Activated CD4-positive, alpha-beta memory T cell treated with anti-CD3 and anti-CD28 coated beads for 36 hours (primary cell): ENCODE results near the gene SOCS3. TPM values are rescaled to one million over a fixed set of nuclear protein-coding genes. Genes with fewer than 3 reads are reported as not detected.

Experiments used
- CTCF ChIA-PET: fragments of 350-600 bp; sonication (Branson Sonifier 250); formaldehyde crosslinking; loops from one replicate; lab custom pipeline; 2021; ENCODE audit warnings: antibody characterized with exemption, inconsistent platforms; lab: Charles Lee
- POLR2A ChIA-PET: fragments of 350-600 bp; sonication (Branson Sonifier 250); formaldehyde crosslinking; loops from one replicate; lab custom pipeline; 2021; ENCODE audit warnings: antibody characterized with exemption; lab: Charles Lee
- DNase-seq: peaks from one replicate; pipeline ENCODE4 v3.0.0-alpha.2; 2020
- H3K27ac Mint-ChIP-seq: one replicate; pipeline ENCODE4 v1.8.0; 2021; ENCODE audit warnings: mixed read lengths
- H3K27me3 Mint-ChIP-seq: one replicate; pipeline ENCODE4 v1.8.0; 2021; ENCODE audit warnings: mixed read lengths
- H3K36me3 Mint-ChIP-seq: one replicate; pipeline ENCODE4 v1.8.0; 2021; ENCODE audit warnings: mixed read lengths
- H3K4me1 Mint-ChIP-seq: one replicate; pipeline ENCODE4 v1.8.0; 2021; ENCODE audit warnings: low read depth, mixed read lengths
- H3K4me3 Mint-ChIP-seq: one replicate; pipeline ENCODE4 v1.8.0; 2021; ENCODE audit warnings: mild to moderate bottlenecking, mixed read lengths
- H3K9me3 Mint-ChIP-seq: one replicate; pipeline ENCODE4 v1.8.0; 2021; ENCODE audit warnings: mixed read lengths
- intact Hi-C: fragments of 100-400 bp; cut with micrococcal nuclease; formaldehyde crosslinking; loops from one replicate; pipeline ENCODE4 v1.15.1; 2023
- total RNA-seq, 2 experiments: library from RNA; stranded (reverse); gene quantifications; one replicate each; pipeline ENCODE4 v1.2.3, GENCODE V29; 2021

SOCS3 gene
- total RNA-seq, 2 experiments from 2014 or later: 162 to 167 TPM

DNA sequence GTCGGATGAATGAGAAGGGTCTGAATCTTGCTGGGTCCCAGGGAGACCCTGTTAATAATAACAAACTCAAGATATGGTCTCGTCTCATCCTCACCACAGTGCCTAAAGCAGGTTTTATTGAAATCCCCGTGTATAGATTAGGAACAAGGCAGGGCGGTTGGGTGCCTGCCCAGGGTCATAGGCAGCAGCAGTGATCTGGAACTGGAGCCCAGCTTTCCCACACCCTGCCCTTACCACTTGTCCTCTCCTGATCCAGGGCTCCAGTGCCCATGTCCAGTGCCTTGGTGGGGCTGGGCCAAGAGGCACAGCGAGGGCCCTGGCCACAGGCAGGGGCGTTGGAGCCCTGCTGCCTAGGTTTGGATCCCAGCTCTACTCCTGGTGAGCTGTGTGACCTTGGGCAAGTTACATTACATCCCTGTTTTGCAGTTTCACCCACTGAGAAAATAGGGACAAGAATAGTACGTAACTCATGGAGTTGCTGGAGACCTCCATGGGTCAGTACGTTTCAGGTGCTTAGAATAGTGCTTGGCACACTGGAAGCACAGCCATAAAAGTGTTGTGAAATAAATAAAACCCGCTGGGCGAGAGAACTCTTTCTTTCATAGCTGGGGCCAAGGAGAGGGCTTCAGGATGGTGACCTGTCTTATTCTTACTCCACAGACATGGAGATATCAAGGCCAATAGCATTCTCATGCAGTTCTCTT is 13.9 kb downstream of the SOCS3 start:
- H3K4me3 Mint-ChIP-seq: no peak overlapping the region
- POLR2A ChIA-PET: interaction anchor here (0.7 kb wide), 1 partner anchor 14 kb away, joined by 3 read pairs; the partner anchor contains the start of gene SOCS3

DNA sequence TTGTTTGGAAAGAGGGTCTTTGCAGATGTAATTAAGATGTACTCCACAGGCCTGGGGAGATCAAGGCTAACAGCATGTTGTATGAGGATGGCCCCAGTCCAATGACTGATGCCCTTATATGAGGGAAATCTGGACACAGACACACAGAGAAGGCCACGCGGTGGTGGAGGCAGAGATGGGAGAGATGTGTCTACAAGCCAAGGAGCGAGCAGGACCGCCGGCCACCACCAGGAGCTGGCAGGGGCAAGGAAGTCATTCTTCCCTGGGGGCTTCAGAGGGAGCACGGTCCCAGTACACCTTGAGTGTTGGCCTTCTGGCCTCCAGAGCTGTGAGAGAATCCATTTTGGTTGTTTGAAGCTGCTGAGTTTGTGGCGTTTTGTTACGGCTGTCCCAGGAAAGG is 14.7 kb downstream of the SOCS3 start:
- intact Hi-C loops: no loop called here
- POLR2A ChIA-PET: no interaction called here
- Mint-ChIP-seq H3K4me3 (no peak overlapping the region), H3K27ac (peak overlapping the region; percentile 58), H3K36me3 (no peaks in the 10 kb centered on the region), H3K4me1 (peaks cover 76% of the 10 kb centered on the region), H3K27me3 (peaks cover 1% of the 10 kb centered on the region), H3K9me3 (no peaks in the 10 kb centered on the region)
- CTCF ChIA-PET: interaction anchor here (1.2 to 1.6 kb wide), 3 partner anchors 10 to 29 kb away, joined by 3 to 7 read pairs (median 6); no protein-coding TSS in a partner anchor
- DNase-seq: no peak

More for the DNA sequence above, 13.9 kb downstream of the SOCS3 start:
- CTCF ChIA-PET: interaction anchor here (0.6 to 1.4 kb wide), 3 partner anchors 9 to 13 kb away, joined by 3 to 7 read pairs (median 4); no protein-coding TSS in a partner anchor
- intact Hi-C loops: no loop called here
- peaks cover 73% of the 10 kb centered on the region for H3K4me1 Mint-ChIP-seq
- H3K9me3 Mint-ChIP-seq: no peaks in the 10 kb centered on the region
- no peaks in the 10 kb centered on the region for H3K36me3 Mint-ChIP-seq
- no peaks in the 10 kb centered on the region for H3K27me3 Mint-ChIP-seq
- H3K27ac Mint-ChIP-seq: no peak overlapping the region
- no peak for DNase-seq

DNA sequence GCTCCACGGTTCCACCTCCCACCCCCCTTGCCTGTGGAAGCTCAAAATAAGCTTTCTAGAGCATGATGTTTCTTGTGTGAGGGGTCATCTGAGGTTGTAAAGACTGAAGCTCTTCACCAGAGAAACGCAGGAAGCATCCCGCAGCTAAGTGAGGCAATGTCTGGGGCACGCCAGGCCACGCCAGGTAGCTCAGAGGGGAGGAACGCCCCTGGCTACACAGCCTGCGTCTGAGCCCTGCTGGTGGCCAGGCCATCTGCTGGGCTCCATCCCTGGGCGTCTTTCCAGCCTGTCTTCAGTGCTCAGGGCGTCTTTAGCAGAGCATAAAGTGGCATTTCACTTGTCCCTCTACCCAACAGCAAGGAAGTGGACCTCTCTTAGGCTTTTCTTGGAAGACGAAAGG is 15.2 kb downstream of the SOCS3 start:
- H3K36me3 Mint-ChIP-seq: no peaks in the 10 kb centered on the region
- ChIA-PET POLR2A (interaction anchor here (1.0 to 2.3 kb wide), 2 partner anchors 35 to 41 kb away, joined by 3 to 10 read pairs; no protein-coding TSS in a partner anchor), CTCF (interaction anchor here (1.2 to 1.6 kb wide), 6 partner anchors 10 to 94 kb away, joined by 3 to 9 read pairs (median 6); no protein-coding TSS in a partner anchor)
- no peak overlapping the region for H3K4me3 Mint-ChIP-seq
- H3K9me3 Mint-ChIP-seq: no peaks in the 10 kb centered on the region
- H3K4me1 Mint-ChIP-seq: peaks cover 76% of the 10 kb centered on the region
- H3K27ac Mint-ChIP-seq: peak overlapping the region; percentile 58
- no peak for DNase-seq
- intact Hi-C loops: loop anchor here (1.0 to 5.0 kb wide), 3 partner anchors 12 to 92 kb away; no protein-coding TSS in a partner anchor
- peaks cover 1% of the 10 kb centered on the region for H3K27me3 Mint-ChIP-seq

DNA sequence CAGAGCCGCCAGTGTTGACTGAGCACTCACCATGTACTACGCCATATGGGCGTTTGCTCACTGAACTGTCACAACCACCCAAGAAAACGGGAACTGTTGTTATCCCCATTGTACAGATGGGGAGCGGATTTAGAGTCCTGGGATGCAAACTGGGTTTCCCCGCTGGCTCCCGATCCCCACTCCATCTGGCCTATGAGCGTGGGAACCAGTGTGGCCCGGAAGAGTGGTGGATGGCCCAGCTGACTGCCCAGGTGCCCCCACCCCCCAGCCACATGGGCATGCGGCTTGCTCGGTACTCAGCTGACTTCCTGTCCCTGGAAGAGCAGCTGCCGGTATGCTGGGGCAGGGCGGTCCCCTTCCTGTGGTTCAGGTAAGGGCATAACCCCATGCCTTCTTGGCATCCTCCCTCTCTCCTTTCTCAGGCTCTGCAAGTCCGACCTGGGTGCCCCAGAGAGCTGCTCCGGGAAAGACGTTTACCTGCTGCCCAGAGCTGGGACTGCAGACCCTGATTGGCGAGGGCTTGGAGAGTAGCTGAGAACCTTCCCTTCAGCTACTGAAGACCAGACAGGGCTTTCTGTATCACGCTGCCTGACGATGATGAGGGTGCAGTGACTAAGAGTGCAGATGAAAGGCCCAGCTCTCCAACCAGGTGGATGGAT is 16.2 kb downstream of the SOCS3 start:
- Mint-ChIP-seq H3K4me1 (peaks cover 81% of the 10 kb centered on the region), H3K9me3 (no peaks in the 10 kb centered on the region), H3K27ac (peak overlapping the region; percentile 92), H3K27me3 (peaks cover 1% of the 10 kb centered on the region), H3K36me3 (no peaks in the 10 kb centered on the region), H3K4me3 (peak overlapping the region; percentile 69)
- intact Hi-C loops: loop anchor here (1.0 to 5.0 kb wide), 3 partner anchors 13 to 91 kb away; no protein-coding TSS in a partner anchor
- peak; percentile 89 for DNase-seq
- ChIA-PET CTCF (interaction anchor here (0.9 to 1.6 kb wide), 10 partner anchors 9 to 93 kb away, joined by 3 to 9 read pairs (median 5); no protein-coding TSS in a partner anchor), POLR2A (interaction anchor here (0.6 to 2.3 kb wide), 8 partner anchors 18 to 382 kb away, joined by 3 to 10 read pairs (median 3); no protein-coding TSS in a partner anchor)

- peak overlapping the region; percentile 69 for H3K4me3 Mint-ChIP-seq
- peaks cover 80% of the 10 kb centered on the region for H3K4me1 Mint-ChIP-seq
- H3K27me3 Mint-ChIP-seq: peaks cover 1% of the 10 kb centered on the region
- peak overlapping the region; percentile 92 for H3K27ac Mint-ChIP-seq
- no peaks in the 10 kb centered on the region for H3K9me3 Mint-ChIP-seq
- ChIA-PET POLR2A (interaction anchor here (0.6 to 2.3 kb wide), 7 partner anchors 18 to 382 kb away, joined by 3 to 10 read pairs (median 3); no protein-coding TSS in a partner anchor), CTCF (interaction anchor here (1.0 to 1.6 kb wide), 8 partner anchors 12 to 92 kb away, joined by 3 to 9 read pairs (median 4); no protein-coding TSS in a partner anchor)
- intact Hi-C loops: loop anchor here (5.0 kb wide), 2 partner anchors 51 to 91 kb away; no protein-coding TSS in a partner anchor
- peak; percentile 49 for DNase-seq
- no peaks in the 10 kb centered on the region for H3K36me3 Mint-ChIP-seq
Measured at GRCh38 chr17:78343187-78343542, 16.7 kb downstream of the SOCS3 start.

- ChIA-PET CTCF (interaction anchor here (0.6 to 1.6 kb wide), 3 partner anchors 52 to 80 kb away, joined by 3 to 4 read pairs (median 3); no protein-coding TSS in a partner anchor), POLR2A (interaction anchor here (1.1 to 2.3 kb wide), 2 partner anchors 19 to 37 kb away, joined by 3 to 10 read pairs; no protein-coding TSS in a partner anchor)
- peaks cover 76% of the 10 kb centered on the region for H3K4me1 Mint-ChIP-seq
- H3K27me3 Mint-ChIP-seq: peaks cover 1% of the 10 kb centered on the region
- H3K4me3 Mint-ChIP-seq: peak overlapping the region; percentile 69
- peak overlapping the region; percentile 92 for H3K27ac Mint-ChIP-seq
- intact Hi-C loops: loop anchor here (5.0 kb wide), 2 partner anchors 50 to 90 kb away; no protein-coding TSS in a partner anchor
- H3K9me3 Mint-ChIP-seq: no peaks in the 10 kb centered on the region
- no peak for DNase-seq
- no peaks in the 10 kb centered on the region for H3K36me3 Mint-ChIP-seq
Measured at GRCh38 chr17:78342449-78343186, 17.3 kb downstream of the SOCS3 start.

- Mint-ChIP-seq H3K27ac (no peak overlapping the region), H3K4me3 (no peak overlapping the region), H3K9me3 (no peaks in the 10 kb centered on the region), H3K27me3 (peaks cover 1% of the 10 kb centered on the region), H3K36me3 (no peaks in the 10 kb centered on the region), H3K4me1 (peaks cover 74% of the 10 kb centered on the region)
- CTCF ChIA-PET: interaction anchor here (1.1 kb wide), 2 partner anchors 27 to 53 kb away, joined by 3 read pairs; no protein-coding TSS in a partner anchor
- POLR2A ChIA-PET: interaction anchor here (1.1 kb wide), 1 partner anchor 20 kb away, joined by 3 read pairs; no protein-coding TSS in a partner anchor
- intact Hi-C loops: loop anchor here (5.0 kb wide), 2 partner anchors 50 to 90 kb away; no protein-coding TSS in a partner anchor
- DNase-seq: no peak
Measured at GRCh38 chr17:78341559-78342448, 18.1 kb downstream of the SOCS3 start.

- Mint-ChIP-seq H3K36me3 (no peaks in the 10 kb centered on the region), H3K4me3 (peak overlapping the region; percentile 58), H3K27ac (peak overlapping the region; percentile 75), H3K27me3 (peaks cover 1% of the 10 kb centered on the region), H3K4me1 (peaks cover 59% of the 10 kb centered on the region), H3K9me3 (no peaks in the 10 kb centered on the region)
- intact Hi-C loops: loop anchor here (5.0 kb wide), 2 partner anchors 48 to 88 kb away; no protein-coding TSS in a partner anchor
- ChIA-PET CTCF (interaction anchor here (0.9 to 1.9 kb wide), 4 partner anchors 18 to 82 kb away, joined by 3 to 7 read pairs (median 4); no protein-coding TSS in a partner anchor), POLR2A (interaction anchor here (0.6 to 1.2 kb wide), 3 partner anchors 11 to 1777 kb away, joined by 4 read pairs; no protein-coding TSS in a partner anchor)
- peak; percentile 49 for DNase-seq
Measured at GRCh38 chr17:78340183-78340955, 19.5 kb downstream of the SOCS3 start.

GRCh38 chr17:78338486-78339259 is 21.2 kb downstream of the SOCS3 start:
- H3K4me3 Mint-ChIP-seq: peak overlapping the region; percentile 52

More at GRCh38 chr17:78338486-78339259, 21.2 kb downstream of the SOCS3 start:
- Mint-ChIP-seq H3K27ac (peak overlapping the region; percentile 81), H3K27me3 (peaks cover 1% of the 10 kb centered on the region), H3K36me3 (no peaks in the 10 kb centered on the region), H3K9me3 (no peaks in the 10 kb centered on the region), H3K4me1 (peaks cover 56% of the 10 kb centered on the region)
- POLR2A ChIA-PET: interaction anchor here (0.8 kb wide), 1 partner anchor 10 kb away, joined by 3 read pairs; no protein-coding TSS in a partner anchor
- CTCF ChIA-PET: interaction anchor here (0.6 to 1.9 kb wide), 4 partner anchors 19 to 434 kb away, joined by 3 to 7 read pairs (median 5); no protein-coding TSS in a partner anchor
- peak; percentile 74 for DNase-seq
- intact Hi-C loops: loop anchor here (1.0 to 2.0 kb wide), 2 partner anchors 22 to 24 kb away; partner anchors contain the start of gene SOCS3
